ENCODE results near the gene AGAP1. TPM values are rescaled to one million over a fixed set of nuclear protein-coding genes. Genes with fewer than 3 reads are reported as not detected.

The AGAP1 gene
- total and polyA plus RNA-seq, 10 donors, result 1.1 to 26.6 (median 11.3) TPM

- H3K9me3 ChIP-seq, result peaks cover 0 to 15% (median 8%) of the 10 kb centered on the region in 8 donors
- TF ChIP-seq POLR2AphosphoS5 (IDR thresholded peaks at IDR 0.05) (no peak), CTCF (IDR thresholded peaks at IDR 0.05 in 8 of 11, conservative IDR thresholded peaks at IDR 0.05 in 3 of 11) (no peak), POLR2A (IDR thresholded peaks at IDR 0.05) (no peak)
- no peak overlapping the region for H3K4me3 ChIP-seq
- peaks cover 0 to 10% (median 0%) of the 10 kb centered on the region in 7 donors for H3K27me3 ChIP-seq (replicated peaks in 1 of 7)
- intact Hi-C loops (cut with DNase I; ENCODE audit: low total_unique reads), result no loop called here
- H3K27ac ChIP-seq, result no peak overlapping the region
- no peaks in the 10 kb centered on the region for H3K36me3 ChIP-seq
- 78 to 87% (median 83%) methylated on average over 7 of the region's 7 CpGs for WGBS, 5 donors
- DNase-seq, result no peak
- peaks cover 0 to 12% (median 4%) of the 10 kb centered on the region in 6 donors for H3K4me1 ChIP-seq
These were observed 78.7 kb downstream of the AGAP1 start for GRCh38 chr2:235572592-235572991.

- 81 to 88% (median 87%) methylated on average over 10 to 12 of the region's 12 CpGs for WGBS, 5 donors
These were observed 79.7 kb downstream of the AGAP1 start for GRCh38 chr2:235573331-235574221.

GRCh38 chr2:235575431-235575830 is 81.6 kb downstream of the AGAP1 start:
- DNase-seq, result no peak
- no peaks in the 10 kb centered on the region for H3K36me3 ChIP-seq
- intact Hi-C loops (cut with DNase I; ENCODE audit: low total_unique reads), result no loop called here
- H3K27ac ChIP-seq, result no peak overlapping the region
- H3K27me3 ChIP-seq (replicated peaks in 1 of 7), result no peaks in the 10 kb centered on the region
- H3K9me3 ChIP-seq, result no peaks in the 10 kb centered on the region
- no peak overlapping the region for H3K4me3 ChIP-seq
- TF ChIP-seq CTCF (IDR thresholded peaks at IDR 0.05 in 8 of 11, conservative IDR thresholded peaks at IDR 0.05 in 3 of 11) (no peak), POLR2AphosphoS5 (IDR thresholded peaks at IDR 0.05) (no peak), POLR2A (IDR thresholded peaks at IDR 0.05) (no peak)
- 78 to 86% (median 81%) methylated on average over 8 of the region's 8 CpGs for WGBS, 5 donors
- H3K4me1 ChIP-seq, result peaks cover 0 to 12% (median 4%) of the 10 kb centered on the region in 6 donors

More at GRCh38 chr2:235573331-235574221, 79.7 kb downstream of the AGAP1 start:
- peaks cover 0 to 12% (median 4%) of the 10 kb centered on the region in 6 donors for H3K4me1 ChIP-seq
- H3K4me3 ChIP-seq, result no peak overlapping the region
- no peak for DNase-seq
- H3K27me3 ChIP-seq (replicated peaks in 1 of 7), result no peaks in the 10 kb centered on the region
- H3K27ac ChIP-seq, result no peak overlapping the region
- H3K9me3 ChIP-seq, result peaks cover 0 to 9% (median 5%) of the 10 kb centered on the region in 8 donors
- TF ChIP-seq CTCF (IDR thresholded peaks at IDR 0.05 in 8 of 11, conservative IDR thresholded peaks at IDR 0.05 in 3 of 11) (no peak), POLR2AphosphoS5 (IDR thresholded peaks at IDR 0.05) (no peak), POLR2A (IDR thresholded peaks at IDR 0.05) (no peak)
- no peaks in the 10 kb centered on the region for H3K36me3 ChIP-seq
- intact Hi-C loops (cut with DNase I; ENCODE audit: low total_unique reads), result no loop called here

GRCh38 chr2:235575904-235576303 is 82.1 kb downstream of the AGAP1 start:
- H3K27ac ChIP-seq, result no peak overlapping the region
- WGBS, 5 donors, result 67 to 77% (median 72%) methylated on average over 8 of the region's 8 CpGs
- peaks cover 0 to 12% (median 4%) of the 10 kb centered on the region in 6 donors for H3K4me1 ChIP-seq
- no peak for TF ChIP-seq CTCF (IDR thresholded peaks at IDR 0.05 in 8 of 11, conservative IDR thresholded peaks at IDR 0.05 in 3 of 11)
- TF ChIP-seq POLR2AphosphoS5 (IDR thresholded peaks at IDR 0.05), result no peak
- no peak for TF ChIP-seq POLR2A (IDR thresholded peaks at IDR 0.05)
- H3K9me3 ChIP-seq, result no peaks in the 10 kb centered on the region
- H3K4me3 ChIP-seq, result no peak overlapping the region
- H3K27me3 ChIP-seq (replicated peaks in 1 of 7), result no peaks in the 10 kb centered on the region
- intact Hi-C loops (cut with DNase I; ENCODE audit: low total_unique reads), result no loop called here
- no peak for DNase-seq
- H3K36me3 ChIP-seq, result no peaks in the 10 kb centered on the region

Measured in spleen (tissue), 11 donors.